Measurements from ENCODE around the gene CLEC20A. TPM values are rescaled to one million over a fixed set of nuclear protein-coding genes. Genes with fewer than 3 reads are reported as not detected.
A peak's percentile ranks its signal among the peaks of the same experiment; 100 is the strongest.

The CLEC20A gene
- under 1 TPM in 3 of 12 donors, not detected in 9; 0.11 to 0.41 (median 0.16) TPM for polyA plus RNA-seq (ENCODE audit: insufficient read length in 12 of 12)
- long read RNA-seq, donor 1: 0 reads
- long read RNA-seq, donor 2: 0 reads
- long read RNA-seq, donor 3: 0 reads
- long read RNA-seq, donor 4: 0 reads
- long read RNA-seq, donor 5: 0 reads
- long read RNA-seq, donor 6: 0 reads
- long read RNA-seq, donor 7: 0 reads
- long read RNA-seq, donor 8: 0 reads
- long read RNA-seq, donor 9: 0 reads
- long read RNA-seq, donor 10: 0 reads
- long read RNA-seq, donor 11: 0 reads

DNA sequence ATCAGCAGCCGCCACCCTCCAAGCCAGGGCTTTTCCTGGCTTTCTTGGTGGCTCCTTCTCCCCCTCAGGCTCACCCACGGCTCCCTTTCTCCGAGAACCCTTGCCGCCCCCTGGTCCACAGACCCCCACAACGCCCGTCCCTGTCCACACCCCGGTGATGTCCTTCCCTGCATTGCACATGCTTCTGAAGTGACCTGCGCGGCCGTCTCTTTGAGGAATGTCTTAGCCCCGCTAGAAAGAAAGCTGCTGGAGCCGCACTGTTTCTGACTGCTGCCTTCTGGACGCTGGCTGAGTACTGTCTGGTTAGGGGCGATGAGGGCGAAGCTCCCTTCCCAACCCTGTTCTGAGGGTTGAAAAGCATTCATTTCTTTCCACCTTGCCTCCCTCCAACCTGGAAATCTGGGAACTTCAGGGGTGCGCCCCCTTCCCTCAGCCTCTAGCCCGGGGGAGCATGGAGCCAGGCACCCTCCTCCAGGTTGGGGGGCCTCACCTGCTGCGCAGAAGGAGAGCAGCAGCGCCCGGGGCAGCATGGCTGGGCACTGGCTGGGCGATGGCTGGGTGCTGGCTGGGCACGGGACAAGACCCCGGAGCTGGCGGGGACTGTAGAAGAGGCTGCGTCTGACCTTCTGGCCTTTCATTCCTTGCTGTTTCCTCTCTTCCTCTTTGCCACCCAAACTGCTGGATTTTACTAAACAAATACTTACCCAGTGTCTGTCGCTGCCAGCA is at the start of gene CLEC20A:
Gene CLEC20A (minus strand): TSS at position 555 of the 726 bp plus-strand sequence. CDS start 25 bp downstream, at position 530.
- DNase-seq: no peak

DNA sequence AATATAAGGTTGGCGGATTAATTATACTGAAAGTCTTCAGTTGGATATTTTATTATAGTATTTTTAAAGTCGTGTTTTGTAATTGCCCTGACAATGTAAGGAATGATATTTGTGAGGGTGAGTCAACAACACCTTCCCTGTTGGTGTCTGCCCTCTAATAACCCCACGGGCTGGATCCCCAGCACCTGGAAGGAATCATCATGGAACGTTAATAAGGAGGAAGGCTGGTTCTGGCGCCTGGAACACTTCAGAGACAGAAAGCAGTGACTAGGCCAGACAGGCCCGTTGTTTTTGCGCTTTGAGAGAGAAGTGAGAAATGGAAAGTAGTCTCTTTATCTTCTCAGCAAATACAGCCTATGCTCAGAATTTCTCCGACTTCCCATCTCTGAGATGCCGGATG is 47.8 kb upstream of the CLEC20A start:
- DNase-seq: no peak

DNA sequence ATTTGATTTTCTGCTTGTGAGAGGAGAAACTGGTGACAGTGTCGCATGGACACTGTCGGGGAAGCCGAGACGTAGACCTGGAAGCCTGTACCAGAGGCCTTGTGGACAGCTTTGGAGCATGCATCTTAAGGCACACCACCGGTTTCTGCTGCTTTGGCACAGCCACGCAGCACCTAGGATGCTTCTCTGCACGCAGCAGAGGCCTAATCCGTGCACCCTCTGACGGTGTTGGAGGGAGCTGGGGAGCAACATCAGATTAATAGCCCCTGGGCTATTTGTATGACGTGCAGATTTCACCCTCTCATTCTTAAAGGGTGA is 46.5 kb upstream of the CLEC20A start:
- DNase-seq: no peak

DNA sequence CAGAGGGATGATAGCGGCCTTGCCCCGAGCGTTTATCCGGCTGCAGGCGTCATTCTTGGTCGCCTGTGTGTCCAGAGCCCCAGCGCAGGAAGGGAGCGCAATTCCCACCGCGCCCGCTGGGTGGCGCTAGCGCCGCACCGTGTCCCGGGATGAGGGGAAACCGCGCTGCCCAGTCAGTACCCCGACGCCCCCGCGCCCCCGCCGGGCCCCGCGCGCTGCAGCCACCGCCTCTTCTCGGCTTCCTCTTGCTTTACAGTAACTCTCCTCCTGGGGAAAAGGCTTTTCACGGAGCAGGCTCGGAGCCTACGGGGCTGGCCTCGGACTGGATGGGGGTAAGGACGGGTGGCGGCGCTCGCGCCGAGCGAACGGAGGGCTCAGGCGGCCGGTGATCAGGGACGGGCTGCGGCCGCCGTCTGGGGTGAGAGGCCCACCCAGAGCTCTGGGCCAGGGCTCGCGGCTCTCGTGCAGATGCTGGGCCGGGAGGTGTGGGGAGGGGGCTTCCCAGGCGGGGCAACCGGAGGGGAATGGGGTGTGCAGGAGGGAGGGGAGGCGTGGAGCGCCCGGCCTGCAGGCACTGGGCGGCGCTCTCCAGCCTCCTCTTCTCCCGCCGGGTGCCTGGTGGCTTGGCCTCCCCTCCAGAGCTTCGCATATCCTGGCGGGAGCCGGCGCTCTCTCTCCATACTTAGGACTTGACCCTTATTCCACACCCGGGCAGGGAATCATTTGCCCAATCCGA is 46.0 kb upstream of the CLEC20A start:
- peak; percentile 96 for DNase-seq

DNA sequence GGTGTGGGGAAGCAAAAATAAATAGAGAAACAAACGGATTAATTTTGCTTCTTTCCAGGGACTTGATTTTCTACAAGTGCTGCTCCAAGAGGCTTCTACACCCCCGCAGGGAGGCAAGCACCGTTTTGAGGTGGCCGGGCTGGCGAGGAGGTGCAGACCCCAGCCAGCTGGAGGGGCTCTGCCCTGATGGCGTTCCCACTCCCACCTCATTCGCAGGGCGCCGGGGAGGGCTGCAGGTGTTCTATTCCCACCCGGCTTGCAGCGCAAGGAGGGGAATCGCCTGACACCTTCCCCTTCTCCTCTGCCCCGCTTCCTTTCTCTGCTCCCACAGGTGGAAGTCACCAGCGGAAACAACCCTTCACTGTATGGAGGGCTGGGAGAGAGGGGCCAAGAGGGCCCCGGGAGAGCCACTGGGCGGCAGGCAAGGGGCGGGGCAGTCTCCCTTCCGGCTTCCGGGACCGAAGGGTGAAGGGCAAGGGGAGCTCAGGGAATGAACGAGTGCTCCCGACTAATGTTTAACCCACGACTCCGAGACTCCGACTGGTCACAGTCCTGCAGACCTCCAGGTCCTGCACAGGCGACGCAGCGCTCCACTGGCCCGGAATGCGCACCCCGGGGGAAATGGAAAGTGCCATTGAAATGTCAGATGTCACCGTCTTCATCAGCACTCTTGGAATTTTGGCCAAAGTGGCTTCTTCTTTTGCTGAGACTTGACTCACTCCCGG is 45.2 kb upstream of the CLEC20A start:
- no peak for DNase-seq

DNA sequence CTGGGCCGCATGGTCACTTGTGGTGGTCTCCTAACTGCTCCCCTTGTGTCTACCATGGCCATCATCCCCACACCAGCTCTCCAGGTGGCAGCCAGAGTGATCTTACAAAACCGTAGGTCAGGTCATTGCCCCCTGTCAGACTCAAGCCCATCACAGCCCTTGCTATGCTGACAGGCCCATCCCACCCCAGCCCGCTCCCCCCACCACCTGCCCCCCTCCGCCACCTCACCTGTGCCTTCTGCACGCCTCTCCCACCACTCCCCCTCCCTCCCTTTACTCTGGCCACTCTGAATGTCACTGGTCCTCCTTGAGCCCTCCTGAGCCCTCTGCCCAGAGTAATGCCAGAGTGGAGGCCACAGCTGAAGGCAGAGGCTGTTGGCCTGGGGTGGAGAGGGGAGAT is 44.6 kb upstream of the CLEC20A start:
- no peak for DNase-seq

DNA sequence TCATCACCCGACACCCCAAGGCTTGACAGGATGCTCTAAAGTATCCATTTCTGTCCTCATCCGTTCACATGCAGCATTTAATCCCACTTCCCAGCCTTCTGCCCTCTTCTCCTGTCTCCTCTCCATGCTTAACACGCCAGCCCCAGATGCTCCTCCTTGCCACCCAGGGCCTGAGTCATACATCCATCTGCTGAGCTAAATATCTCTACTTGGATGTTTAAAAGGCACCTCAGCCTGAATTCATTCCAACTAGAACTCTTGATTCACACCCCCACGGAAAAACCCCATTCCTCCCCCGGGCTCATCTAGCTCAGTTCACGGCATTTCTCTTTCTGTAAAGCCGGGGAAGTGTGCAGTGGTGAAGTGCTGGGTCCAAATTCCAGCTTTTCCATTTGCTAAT is 43.9 kb upstream of the CLEC20A start:
- no peak for DNase-seq

DNA sequence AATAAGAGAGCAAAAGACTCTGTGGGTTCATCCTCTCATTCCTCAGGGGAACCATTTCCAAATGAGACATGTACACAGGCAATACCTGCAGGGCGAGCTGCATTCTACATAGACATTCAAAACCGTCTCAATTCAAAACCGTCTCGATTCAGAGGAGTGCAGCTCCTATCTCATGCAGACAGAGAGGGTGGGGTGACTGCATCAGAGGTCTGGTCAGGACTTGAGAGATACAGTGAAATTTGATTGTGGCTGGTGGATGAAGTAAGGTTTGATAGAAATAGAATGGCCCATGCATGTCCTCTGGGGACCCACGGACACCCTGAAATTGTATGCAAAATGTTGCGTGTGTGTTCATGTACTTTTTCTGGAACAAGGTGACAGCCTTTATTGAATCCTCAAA is 43.4 kb upstream of the CLEC20A start:
- no peak for DNase-seq

DNA sequence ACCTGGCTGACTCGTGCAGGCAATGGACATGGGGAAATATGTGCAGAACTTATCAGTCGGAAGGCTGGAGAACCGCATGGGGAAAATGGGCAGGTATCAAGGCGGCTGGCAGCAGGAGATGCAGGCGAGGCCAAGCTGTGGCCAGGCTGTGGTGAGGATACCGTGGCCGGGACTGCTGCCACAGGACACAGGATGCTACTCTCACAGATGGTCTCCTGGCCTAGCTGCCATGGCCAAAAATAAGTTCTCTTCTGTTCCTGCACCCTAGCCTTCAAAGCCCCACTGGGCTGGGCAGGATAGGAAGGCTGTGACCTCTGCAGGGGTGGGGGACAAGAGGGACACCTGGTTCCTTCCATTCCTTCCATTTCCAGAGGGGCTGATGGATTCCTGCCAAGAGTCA is 42.5 kb upstream of the CLEC20A start:
- DNase-seq: no peak

DNA sequence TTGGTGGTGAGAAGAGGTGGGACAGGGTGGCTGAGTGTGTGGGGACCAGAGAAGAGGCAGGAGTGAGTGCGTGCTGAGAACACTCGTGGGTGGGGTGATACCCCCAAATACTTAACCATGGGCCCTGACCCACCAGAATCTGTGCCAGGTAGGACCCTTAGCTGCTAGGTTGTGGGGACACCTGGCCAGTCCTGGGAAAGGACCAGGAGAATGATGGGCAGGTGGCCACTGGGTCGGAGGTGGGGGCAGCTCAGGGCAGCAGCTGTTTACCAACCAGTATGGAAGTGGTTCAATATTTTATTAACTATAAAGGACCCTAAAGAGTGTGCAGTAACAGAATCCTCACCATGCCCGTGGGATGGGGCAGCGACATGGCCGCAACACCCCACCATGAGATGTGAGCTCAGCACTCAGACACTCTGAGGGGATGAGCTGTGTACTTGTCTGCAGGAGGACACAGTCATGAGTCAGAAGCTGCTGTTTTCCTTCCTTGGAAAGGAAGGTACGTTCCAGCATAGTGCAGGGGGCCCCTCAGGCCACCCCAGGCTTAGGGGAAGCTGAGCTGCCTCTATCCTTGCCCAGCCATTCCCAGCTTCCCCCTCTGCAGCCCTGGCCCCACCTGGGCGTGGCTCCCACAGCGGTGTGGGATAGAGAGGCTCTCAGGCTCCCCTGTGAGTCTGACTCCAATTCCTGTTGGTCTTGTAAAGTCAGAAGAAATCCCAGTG is 41.6 kb upstream of the CLEC20A start:
- no peak for DNase-seq

DNA sequence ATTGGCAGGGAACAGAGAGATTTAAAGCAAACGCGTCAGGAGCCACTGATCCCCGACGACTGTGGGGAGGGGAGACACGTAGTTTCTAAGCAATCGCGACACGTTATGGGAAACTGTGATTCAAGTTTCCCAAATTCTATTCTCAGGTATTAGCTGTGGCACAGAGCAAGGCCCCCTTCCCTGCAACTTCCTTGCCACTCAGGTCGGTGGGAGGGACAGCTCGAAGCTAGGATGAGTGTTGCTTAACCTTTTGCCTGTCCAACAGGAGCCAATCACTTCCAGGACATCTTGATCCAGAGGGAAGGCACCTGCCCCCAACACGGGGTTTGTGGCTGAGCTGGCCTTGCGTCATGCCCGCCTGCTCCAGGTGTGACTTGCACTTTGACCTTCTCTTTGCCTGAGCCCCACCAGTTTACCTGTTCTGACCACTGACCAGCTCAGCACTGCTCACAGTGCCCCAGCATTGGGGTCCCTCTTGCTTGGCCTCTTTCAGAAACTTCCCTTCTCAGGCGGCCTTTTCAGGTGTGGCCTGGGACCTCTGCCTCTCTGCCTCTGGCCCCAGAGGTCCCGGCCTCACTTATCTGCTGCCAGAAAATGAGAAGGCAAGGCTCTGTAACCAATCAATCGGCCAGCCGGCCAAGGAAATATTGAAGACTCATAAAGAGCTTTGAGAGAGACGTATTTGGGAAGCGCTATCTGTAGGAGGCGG is 40.8 kb upstream of the CLEC20A start:
- DNase-seq: no peak

DNA sequence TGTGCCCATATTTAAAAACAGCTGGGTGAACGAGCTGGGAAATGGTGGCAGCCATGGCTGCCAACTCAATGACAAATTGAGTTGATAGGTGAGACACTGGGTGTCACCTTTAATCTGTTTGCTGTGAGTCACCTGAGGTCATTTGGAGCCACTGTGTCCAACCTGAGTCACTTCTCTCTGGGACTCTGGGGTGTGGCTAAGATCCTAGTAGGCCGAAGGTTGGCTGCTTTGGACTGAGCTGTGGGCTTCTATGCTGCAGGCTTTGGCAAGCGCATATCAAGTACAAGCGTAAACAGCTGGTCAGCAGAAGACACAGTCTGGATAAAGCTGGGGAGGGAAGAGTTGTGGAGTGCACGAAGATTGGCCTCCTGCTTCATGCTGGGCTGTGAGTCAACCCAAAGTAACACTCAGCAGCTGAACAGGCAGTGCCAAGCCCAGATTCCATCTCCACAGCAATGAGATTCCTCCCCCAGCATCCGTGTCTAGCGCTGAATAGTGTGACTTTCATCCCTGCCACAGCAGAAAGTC is 40.1 kb upstream of the CLEC20A start:
- DNase-seq: peak; percentile 66

DNA sequence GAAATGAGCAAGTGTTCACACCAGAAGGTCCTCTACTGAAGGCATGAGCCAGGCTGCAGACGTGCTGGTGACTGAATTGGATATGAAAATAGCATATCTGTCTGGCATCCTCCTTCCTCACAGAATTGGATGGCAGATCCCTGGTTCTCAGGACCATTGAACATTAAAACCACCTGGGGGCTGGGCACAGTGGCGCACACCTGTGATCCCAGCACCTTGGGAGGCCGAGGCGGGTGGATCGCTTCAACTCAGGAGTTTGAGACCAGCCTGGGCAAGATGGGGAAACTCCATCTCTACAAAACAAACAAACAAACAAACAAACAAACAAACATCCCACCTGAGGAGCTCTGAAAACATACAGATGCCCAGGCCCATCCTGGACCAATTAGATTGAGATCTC is 39.6 kb upstream of the CLEC20A start:
- DNase-seq: no peak

DNA sequence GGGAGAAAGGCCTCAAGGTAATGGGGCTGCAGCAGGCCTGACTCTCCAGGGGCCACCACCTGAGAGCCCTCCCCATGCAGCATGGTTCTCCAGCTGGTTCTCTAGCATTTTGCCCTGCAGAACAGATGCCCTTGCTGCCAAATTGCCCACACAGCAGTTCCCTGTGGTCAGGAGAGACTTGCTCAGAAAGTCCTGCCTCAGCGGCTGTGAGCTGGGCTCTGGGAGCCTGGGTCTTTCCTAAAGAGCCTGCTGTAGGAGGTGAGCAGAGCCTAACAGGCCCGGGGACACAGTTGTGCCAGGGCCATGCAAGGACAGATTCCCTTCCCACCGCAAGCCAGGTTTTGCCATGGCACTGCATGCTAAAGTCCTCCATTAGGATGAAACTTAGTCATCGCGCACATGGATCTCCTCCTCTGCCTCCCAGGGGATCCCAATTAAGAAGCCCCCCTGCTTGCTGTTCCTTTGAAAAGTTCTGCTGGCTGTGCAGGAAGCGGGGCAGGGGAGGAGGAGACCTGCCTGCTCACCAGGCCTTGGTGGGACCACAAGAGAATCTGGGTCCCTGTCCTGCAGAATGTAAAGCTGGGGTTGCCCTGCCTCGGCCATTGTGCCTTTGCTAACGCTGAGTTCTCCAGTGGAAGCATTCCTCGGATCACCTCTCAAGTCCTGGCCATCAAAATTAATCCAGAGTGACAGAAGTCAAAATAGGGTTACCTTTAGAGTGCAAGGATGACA is 37.5 kb upstream of the CLEC20A start:
- no peak for DNase-seq

DNA sequence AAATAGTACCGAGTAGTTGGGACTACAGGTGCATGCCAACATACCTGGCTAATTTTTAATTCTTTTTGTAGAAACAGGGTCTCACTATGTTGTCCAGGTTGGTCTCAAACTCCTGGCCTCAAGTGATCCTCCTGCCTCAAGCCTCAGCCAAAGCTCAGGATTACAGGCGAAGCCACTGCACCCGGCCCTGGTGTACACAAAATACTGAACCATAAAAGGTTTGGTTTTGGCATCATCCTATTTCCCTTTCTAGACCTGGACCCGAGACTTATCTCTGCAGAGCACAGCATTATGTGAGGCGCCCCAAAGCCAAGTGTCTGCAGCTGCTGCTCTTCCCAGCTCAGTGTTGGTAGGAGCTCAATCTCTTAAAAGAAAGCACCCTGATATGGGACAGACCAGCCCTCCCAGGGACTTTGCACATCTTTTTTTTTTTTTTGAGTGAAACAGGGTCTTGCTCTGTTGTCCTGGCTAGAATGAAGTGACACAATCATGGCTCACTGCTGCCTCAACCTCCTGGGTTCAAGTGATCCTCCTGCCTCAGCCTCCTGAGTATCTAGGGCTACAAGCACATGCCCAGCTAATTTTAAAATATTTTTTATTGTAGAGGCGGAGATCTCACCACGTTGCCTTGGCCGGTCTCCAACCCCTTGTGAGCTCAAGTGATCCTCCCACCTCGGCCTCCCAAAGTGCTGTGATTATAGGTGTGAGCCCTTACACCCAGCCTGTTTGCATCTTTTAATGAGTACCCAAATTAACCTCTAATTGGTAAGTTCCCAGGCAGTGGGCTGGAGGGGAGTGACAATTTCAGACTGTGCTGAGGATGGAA is 36.6 kb upstream of the CLEC20A start:
- no peak for DNase-seq

DNA sequence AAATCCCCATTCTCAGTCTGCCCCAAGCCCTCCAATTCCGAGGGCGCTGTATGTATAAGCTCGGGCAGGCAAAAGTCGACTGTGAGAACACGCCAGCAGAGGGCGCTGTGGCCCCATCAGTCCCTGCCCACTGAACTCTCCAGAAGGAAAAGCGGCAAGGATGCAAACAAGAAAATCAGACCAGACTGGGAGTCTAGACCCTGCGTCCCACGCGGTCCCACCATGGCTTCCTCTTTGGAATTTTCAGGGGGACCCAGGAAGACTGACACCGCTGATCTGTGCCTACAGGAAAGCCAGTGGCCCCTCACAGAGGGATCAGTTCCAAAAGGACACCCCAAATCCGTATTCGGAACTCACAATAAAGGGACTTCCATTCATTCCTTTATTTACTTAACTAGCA is 35.6 kb upstream of the CLEC20A start:
- DNase-seq: peak; percentile 86

DNA sequence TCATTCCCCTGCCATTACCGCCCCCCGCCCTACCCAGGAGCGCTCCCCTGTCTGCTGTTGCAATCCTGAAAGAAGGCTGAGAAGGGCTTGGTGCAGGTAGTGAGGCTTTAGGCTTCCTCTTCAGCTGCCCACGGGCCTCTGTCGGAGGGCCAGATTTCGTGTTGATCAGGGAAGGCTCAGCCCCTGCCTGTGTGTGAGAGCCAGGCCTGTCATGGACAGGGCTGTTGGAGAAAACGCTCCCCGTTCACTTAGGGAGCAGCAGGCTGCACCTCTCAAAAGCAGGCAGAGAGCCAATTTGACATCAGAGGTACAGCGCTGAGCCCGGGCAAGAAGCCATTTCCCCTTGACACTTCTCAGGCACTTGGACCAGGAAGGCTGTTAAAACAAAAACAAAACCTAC is 35.1 kb upstream of the CLEC20A start:
- DNase-seq: no peak

DNA sequence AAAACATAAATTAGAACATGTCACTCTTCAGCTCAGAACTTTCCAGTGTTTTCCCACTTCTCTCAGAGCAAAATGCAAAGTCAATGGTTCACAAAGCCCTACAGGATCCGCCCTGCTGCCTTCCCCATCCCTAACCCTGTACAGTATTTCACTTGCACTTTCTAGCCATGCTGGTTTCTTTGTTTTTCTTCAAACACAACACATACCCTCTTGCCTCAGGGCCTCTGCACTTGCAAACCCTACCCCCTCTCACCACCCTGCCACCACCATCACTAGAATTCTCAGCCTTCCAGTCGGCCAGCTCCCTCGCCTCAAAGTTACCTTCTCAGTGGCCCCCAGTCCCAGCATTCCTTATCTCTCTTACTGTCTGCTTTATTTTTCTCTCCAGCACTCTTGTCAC is 33.7 kb upstream of the CLEC20A start:
- DNase-seq: no peak

DNA sequence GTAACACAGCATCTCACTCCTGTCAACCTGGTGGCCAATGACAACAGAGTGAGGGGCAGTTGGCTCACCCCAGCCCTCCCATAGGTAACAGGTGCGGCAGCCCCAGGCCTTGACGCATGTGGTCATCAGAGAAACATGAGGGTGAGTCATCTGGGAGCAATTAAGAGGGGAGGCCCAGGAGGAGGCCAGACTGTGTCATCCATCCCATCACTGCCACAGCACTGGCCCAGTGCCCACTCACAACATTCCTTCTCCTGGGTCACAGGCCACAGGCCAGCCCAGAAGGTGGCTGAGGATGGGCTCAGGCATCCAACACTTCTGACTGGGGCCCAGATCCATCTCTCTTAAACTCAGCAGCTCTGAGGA is 33.3 kb upstream of the CLEC20A start:
- no peak for DNase-seq

All from muscle of arm (tissue), 14 donors.